Measurements from ENCODE around the gene NUDT21. TPM values are rescaled to one million over a fixed set of nuclear protein-coding genes. Genes with fewer than 3 reads are reported as not detected.

Gene NUDT21
- total RNA-seq, 2 donors from 2014 or later, result 9.2 to 24.6 TPM

- peaks cover 47% of the 10 kb centered on the region for H3K4me1 ChIP-seq
- no peaks in the 10 kb centered on the region for H3K27me3 ChIP-seq
- no peaks in the 10 kb centered on the region for H3K9me3 ChIP-seq
- H3K4me3 ChIP-seq, result no peak overlapping the region
- intact Hi-C loops (cut with DNase I), result no loop called here
- ATAC-seq (no peak), DNase-seq (no peak)
- WGBS, 2 donors, result 82 to 87% methylated on average over 5 of the region's 5 CpGs
- TF ChIP-seq POLR2A (IDR thresholded peaks at IDR 0.05) (no peak), CTCF (IDR thresholded peaks at IDR 0.05) (no peak)
- H3K27ac ChIP-seq, result no peak overlapping the region
- no peaks in the 10 kb centered on the region for H3K36me3 ChIP-seq (replicated peaks in 1 of 2; ENCODE audit: insufficient read depth in 1 of 2, low read depth in 2 of 2)
Observed at GRCh38 chr16:56421976-56422669, 29.0 kb downstream of the NUDT21 start.

- Histone ChIP-seq H3K36me3 (replicated peaks in 1 of 2; ENCODE audit: insufficient read depth in 1 of 2, low read depth in 2 of 2) (no peaks in the 10 kb centered on the region), H3K4me1 (peaks cover 47% of the 10 kb centered on the region), H3K9me3 (no peaks in the 10 kb centered on the region), H3K27me3 (no peaks in the 10 kb centered on the region), H3K4me3 (no peak overlapping the region), H3K27ac (no peak overlapping the region)
- intact Hi-C loops (cut with DNase I), result no loop called here
- WGBS, 2 donors, result 79 to 87% methylated on average over 2 of the region's 2 CpGs
- DNase-seq (no peak), ATAC-seq (no peak)
- TF ChIP-seq CTCF (IDR thresholded peaks at IDR 0.05) (no peak), POLR2A (IDR thresholded peaks at IDR 0.05) (no peak)
Observed at GRCh38 chr16:56421313-56421712, 29.8 kb downstream of the NUDT21 start.

- no peaks in the 10 kb centered on the region for H3K9me3 ChIP-seq
- intact Hi-C loops (cut with DNase I), result no loop called here
- no peak overlapping the region for H3K4me3 ChIP-seq
- DNase-seq, result no peak
- no peaks in the 10 kb centered on the region for H3K36me3 ChIP-seq (replicated peaks in 1 of 2; ENCODE audit: insufficient read depth in 1 of 2, low read depth in 2 of 2)
- H3K4me1 ChIP-seq, result peaks cover 47% of the 10 kb centered on the region
- H3K27me3 ChIP-seq, result no peaks in the 10 kb centered on the region
- peak overlapping the region in 2 of 4 donors; percentile 32 to 33 for H3K27ac ChIP-seq
- TF ChIP-seq CTCF (IDR thresholded peaks at IDR 0.05) (no peak), POLR2A (IDR thresholded peaks at IDR 0.05) (no peak)
- ATAC-seq, result no peak
Observed at GRCh38 chr16:56420613-56421012, 30.5 kb downstream of the NUDT21 start.

- Histone ChIP-seq H3K27ac (peak overlapping the region in 2 of 4 donors; percentile 33 to 37), H3K4me3 (no peak overlapping the region), H3K4me1 (peaks cover 47% of the 10 kb centered on the region), H3K9me3 (no peaks in the 10 kb centered on the region), H3K36me3 (replicated peaks in 1 of 2; ENCODE audit: insufficient read depth in 1 of 2, low read depth in 2 of 2) (no peaks in the 10 kb centered on the region), H3K27me3 (no peaks in the 10 kb centered on the region)
- TF ChIP-seq POLR2A (IDR thresholded peaks at IDR 0.05), result no peak
- TF ChIP-seq CTCF (IDR thresholded peaks at IDR 0.05), result no peak
- WGBS, 2 donors, result 48 to 51% methylated on average over 8 of the region's 8 CpGs
- no peak for DNase-seq
- intact Hi-C loops (cut with DNase I), result no loop called here
- no peak for ATAC-seq
Observed at GRCh38 chr16:56419740-56420548, 31.2 kb downstream of the NUDT21 start.
